GM12878 (cell line): ENCODE measurements around the gene LRRC75A. TPM values are rescaled to one million over a fixed set of nuclear protein-coding genes. Genes with fewer than 3 reads are reported as not detected.
A peak's percentile ranks its signal among the peaks of the same experiment; 100 is the strongest.

Experiments
- ATAC-seq: fragments of 200-7000 bp; cut with Tn5 transposase; 3 replicates; pipeline ENCODE4 v1.9.1; 2020; ENCODE audit warnings: mild to moderate bottlenecking, moderate library complexity
- Bru-seq: library from RNA; stranded (reverse); fragments of 400-500 nt; gene quantifications from one replicate; lab custom pipeline; 2021; lab: Mats Ljungman, UMichigan
- BruChase-seq, 2 experiments: library from RNA; stranded (reverse); fragments of 400-500 nt; gene quantifications; one replicate each; lab custom pipeline; 2021; lab: Mats Ljungman, UMichigan
- BruUV-seq: library from RNA; stranded (reverse); fragments of 400-500 nt; replicated peaks from 2 replicates; lab custom pipeline; 2021; lab: Mats Ljungman, UMichigan
- CTCF ChIA-PET: fragments of 300-600 bp; sonication (Branson Sonifier 250); formaldehyde crosslinking; extraction: SDS; loops from one replicate; lab custom pipeline; 2021; ENCODE audit warnings: inconsistent platforms; lab: Yijun Ruan, JAX
- POLR2A ChIA-PET: fragments of 350-600 bp; formaldehyde crosslinking; extraction: SDS; loops from one replicate; lab custom pipeline; 2021; ENCODE audit warnings: inconsistent platforms; lab: Charles Lee
- RAD21 ChIA-PET: fragments of 300-600 bp; sonication (Branson Sonifier 250); formaldehyde crosslinking; loops from one replicate; lab custom pipeline; 2023; ENCODE audit warnings: antibody characterized with exemption; ENCODE audit not compliant: unreplicated experiment; lab: Charles Lee
- SMC1A ChIA-PET: fragments of 300-600 bp; sonication (Branson Sonifier 250); formaldehyde crosslinking; loops from one replicate; lab custom pipeline; 2023; ENCODE audit not compliant: unreplicated experiment, uncharacterized antibody; lab: Charles Lee
- DNase-seq: peaks from one replicate; pipeline ENCODE4 v3.0.0-alpha.2; 2011; ENCODE audit warnings: low read depth, low spot score
- FAIRE-seq: peaks from 3 replicates; lab custom pipeline; 2011; peaks lifted over from hg19 to GRCh38; lab: Jason Lieb, UNC
- H2AFZ ChIP-seq: 2 replicates; pipeline ENCODE4 v1.6.0; 2011; ENCODE audit warnings: low read depth, low read length, control low read depth; ENCODE audit not compliant: control insufficient read depth
- H3K27ac ChIP-seq: 2 replicates; pipeline ENCODE4 v1.5.1; 2011; ENCODE audit warnings: control low read depth; ENCODE audit not compliant: control insufficient read depth, insufficient read depth
- H3K27me3 ChIP-seq, 2 experiments: replicated peaks in 1 of 2; 2 replicates each; pipeline versions ENCODE4 v1.6.0 to v1.6.1; 2011; ENCODE audit warnings: low read length in 1 of 2; ENCODE audit not compliant: control insufficient read depth in 2 of 2, insufficient read depth in 2 of 2
- H3K36me3 ChIP-seq, 2 experiments: 2 replicates each; pipeline ENCODE4 v1.5.1; 2011; ENCODE audit warnings: low read length in 1 of 2; ENCODE audit not compliant: control insufficient read depth in 2 of 2, insufficient read depth in 2 of 2
- H3K4me1 ChIP-seq: 2 replicates; pipeline ENCODE4 v1.6.1; 2011; ENCODE audit warnings: mild to moderate bottlenecking, low read length, moderate library complexity, mixed read lengths; ENCODE audit not compliant: control insufficient read depth, insufficient read depth
- H3K4me2 ChIP-seq: 2 replicates; pipeline ENCODE4 v1.6.0; 2011; ENCODE audit warnings: control low read depth; ENCODE audit not compliant: control insufficient read depth, insufficient read depth
- H3K4me3 ChIP-seq: fragments of 200-600 bp; sonication (generic); 2 replicates; pipeline ENCODE4 v1.5.1; 2016
- H3K79me2 ChIP-seq: 2 replicates; pipeline ENCODE4 v1.6.0; 2011; ENCODE audit warnings: low read length; ENCODE audit not compliant: control insufficient read depth, insufficient read depth
- H3K9ac ChIP-seq: 2 replicates; pipeline ENCODE4 v1.8.0; 2011; ENCODE audit warnings: low read length, control low read depth, mixed read lengths; ENCODE audit not compliant: control insufficient read depth, insufficient read depth
- H3K9me3 ChIP-seq: replicated peaks from 3 replicates; pipeline ENCODE4 v1.5.1; 2011; ENCODE audit warnings: mild to moderate bottlenecking, low read length; ENCODE audit not compliant: control insufficient read depth, insufficient read depth
- H4K20me1 ChIP-seq: 2 replicates; pipeline ENCODE4 v1.6.0; 2011; ENCODE audit not compliant: control insufficient read depth, insufficient read depth
- EGR1 ChIP-seq, 2 experiments: IDR thresholded peaks; 1 replicate in 1 of 2; 2 replicates in 1 of 2; pipeline ENCODE4 v1.6.1; 2011 to 2012; ENCODE audit warnings: low read depth in 2 of 2, low read length in 2 of 2, borderline replicate concordance in 1 of 2, mild to moderate bottlenecking in 1 of 2, moderate library complexity in 1 of 2
- HDAC2 ChIP-seq: fragments of 200-600 bp; sonication (generic); IDR thresholded peaks from 2 replicates; pipeline ENCODE4 v1.6.1; 2017
- HDGF ChIP-seq: fragments of 450-650 bp; IDR thresholded peaks from 2 replicates; pipeline ENCODE4 v1.6.1; 2016; ENCODE audit warnings: antibody characterized with exemption
- JUND ChIP-seq: IDR thresholded peaks from 2 replicates; pipeline ENCODE4 v1.6.1; 2012; ENCODE audit warnings: low read depth, mild to moderate bottlenecking, low read length, improper control_type of control experiment, moderate library complexity
- POLR2AphosphoS2 ChIP-seq: IDR thresholded peaks from 2 replicates; pipeline ENCODE4 v1.6.1; 2011; ENCODE audit warnings: low read depth, mild to moderate bottlenecking, low read length, improper control_type of control experiment, moderate library complexity
- RCOR1 ChIP-seq: conservative IDR thresholded peaks from 2 replicates; pipeline ENCODE4 v1.6.1; 2012; ENCODE audit warnings: low read depth, low read length, improper control_type of control experiment
- SREBF2 ChIP-seq: IDR thresholded peaks from 2 replicates; pipeline ENCODE4 v1.6.1; 2012; ENCODE audit warnings: mild to moderate bottlenecking, low read length
- USF2 ChIP-seq: IDR thresholded peaks from 2 replicates; pipeline ENCODE4 v1.6.1; 2011; ENCODE audit warnings: low read depth, low read length, improper control_type of control experiment, borderline replicate concordance
- ZZZ3 ChIP-seq: IDR thresholded peaks from 2 replicates; pipeline ENCODE4 v1.6.1; 2011; ENCODE audit warnings: low read depth; ENCODE audit not compliant: control insufficient read depth, insufficient read length
- WGBS: methylation state at CpG from one replicate; pipeline ENCODE4 v1.1.6; 2016; ENCODE audit warnings: low lambda C conversion rate; ENCODE audit not compliant: insufficient replicate concordance, insufficient coverage; ENCODE audit errors: missing lambda C conversion rate; 5-methylcytosine and 5-hydroxymethylcytosine counted together
- in situ Hi-C: fragments of 300-500 bp; cut with MboI; formaldehyde crosslinking; loops from 9 replicates; pipeline ENCODE4 v1.14.3; 2018; ENCODE audit warnings: mixed read lengths
- intact Hi-C: fragments of 100-400 bp; cut with micrococcal nuclease; formaldehyde crosslinking; loops from one replicate; pipeline ENCODE4 v1.14.2; 2022; ENCODE audit not compliant: unreplicated experiment
- long read RNA-seq, 2 experiments: library from polyadenylated mRNA; unstranded; transcript quantifications; one replicate each; pipeline ENCODE4 v2.0.0, GENCODE V29; 2019 to 2020
- polyA minus RNA-seq, 3 experiments: library from RNA; depleted of rRNA, polyadenylated mRNA; stranded (reverse); fragments of >200 nt; gene quantifications; 2 replicates each; pipeline ENCODE4 v1.2.3, GENCODE V29; 2011
- polyA plus RNA-seq, 11 experiments: library from polyadenylated mRNA; depleted of rRNA in 4 of 11; unstranded in 6 of 11; stranded (reverse) in 5 of 11; fragments of >200 nt; fragmentation: Nextera tagmentation in 4 of 11; fragmentation: Illumina TruSeq in 1 of 11; extraction: Ambion mirVana in 4 of 11; extraction: Trizol in 1 of 11; gene quantifications; 1 replicate in 1 of 11; 2 replicates in 10 of 11; pipeline versions ENCODE4 v1.2.1 to v1.2.3, GENCODE V29; 2011 to 2016; ENCODE audit warnings: inconsistent platforms in 2 of 11, missing spikeins in 2 of 11, low read depth in 1 of 11
- total RNA-seq, 4 experiments: library from RNA; depleted of rRNA in 3 of 4; stranded (reverse); fragments of >200 nt in 3 of 4; fragmentation: Illumina TruSeq in 1 of 4; extraction: Trizol in 1 of 4; gene quantifications; 2 replicates each; pipeline versions ENCODE4 v1.2.1 to v1.2.3, GENCODE V29; 2013 to 2021

LRRC75A gene
- total RNA-seq (2013; cell fraction: nucleolus; rRNA removed) = 0.15 TPM in 1 of 2 replicates, not detected in the other
- total RNA-seq (2014; rRNA removed) (0.06 and 0.11 TPM in 2 replicates), total RNA-seq (2014; rRNA removed; fragmentation: Illumina TruSeq; extraction: Trizol) (not detected in 2 replicates), total RNA-seq (2021) (0.05 and 0.16 TPM in 2 replicates), polyA plus RNA-seq (2011; rRNA removed) (0.07 TPM in 1 of 2 replicates, not detected in the other), polyA plus RNA-seq (2014; fragmentation: Illumina TruSeq; extraction: Trizol) (0.01 and 0.13 TPM in 2 replicates), polyA plus RNA-seq (2014; fragmentation: Nextera tagmentation; extraction: Ambion mirVana) (under 1 TPM; 0.11 to 0.27 TPM), polyA plus RNA-seq (2014; rRNA removed) (0.08 TPM in 1 of 2 replicates, not detected in the other), polyA plus RNA-seq (2016; fragmentation: Nextera tagmentation; extraction: Ambion mirVana) (1 to 10 TPM; 1.0 to 1.3 TPM), polyA minus RNA-seq (2011; rRNA and poly(A)+ RNA removed) (0.31 TPM in 1 of 2 replicates, not detected in the other), Bru-seq, nascent RNA (percentile 11 among the genes with signal in this experiment), BruChase-seq, experiment 1, labeled RNA remaining after a 6-hour chase (percentile 7 among the genes with signal in this experiment), BruChase-seq, experiment 2, labeled RNA remaining after a 2-hour chase (percentile 5 among the genes with signal in this experiment)
- polyA plus RNA-seq (2011; ENCODE audit: low read depth) = 1.4 TPM
- 0.04 and 0.18 TPM in 2 replicates for polyA plus RNA-seq (2011; cell fraction: cytosol; rRNA removed)
- 0.12 and 0.15 TPM in 2 replicates for polyA plus RNA-seq (2011; cell fraction: nucleus; rRNA removed)
- 0.44 and 0.54 TPM in 2 replicates for polyA plus RNA-seq (2012)
- polyA minus RNA-seq (2011; cell fraction: cytosol; rRNA and poly(A)+ RNA removed) = not detected in 2 replicates
- polyA minus RNA-seq (2011; cell fraction: nucleus; rRNA and poly(A)+ RNA removed) = 0.12 and 0.19 TPM in 2 replicates
- long read RNA-seq, experiment 1, partial matches to known transcripts = 0 of 7 reads
- long read RNA-seq, experiment 1, other reads (novel, unspliced or antisense) = 7 of 7 reads
- long read RNA-seq, experiment 2, partial matches to known transcripts = 0 of 15 reads
- long read RNA-seq, experiment 2, other reads (novel, unspliced or antisense) = 15 of 15 reads

- FAIRE-seq (no peak), DNase-seq (no peak), ATAC-seq (peak; percentile 70)
- RAD21 ChIA-PET = no interaction called here
- intact Hi-C loops = no loop called here
- Histone ChIP-seq H3K4me2 (peak within 1 kb of the TSS; percentile 80), H3K9ac (no peak within 1 kb of the TSS; the same call in 1 of the 2 replicates), H3K27me3 (peaks cover 2 to 10% of the 10 kb centered on the region in 2 experiments; a peak in 3 of 4 replicates), H3K79me2 (no peaks in the 10 kb centered on the region), H3K36me3 (no peaks in the 10 kb centered on the region), H4K20me1 (no peaks in the 10 kb centered on the region), H3K4me3 (peak within 1 kb of the TSS; percentile 36; the same call in 1 of the 2 replicates), H3K27ac (no peak within 1 kb of the TSS), H2AFZ (peak within 1 kb of the TSS; percentile 41)
- in situ Hi-C loops = no loop called here
- POLR2A ChIA-PET = no interaction called here
- 5% methylated on average over 44 of the region's 134 CpGs for WGBS
- TF ChIP-seq HDGF (no peak), HDAC2 (no peak), SREBF2 (no peak), POLR2AphosphoS2 (no peak), EGR1 (IDR thresholded peaks at IDR 0.05; ENCODE audit: borderline replicate concordance in 1 of 2, low read depth in 2 of 2, low read length in 2 of 2) (peak in 1 of 2 experiments; percentile 73; a peak in 1 of 3 replicates), RCOR1 (no peak), JUND (no peak), ZZZ3 (no peak), USF2 (no peak)
- TF ChIP-seq, all 136 proteins: peak for 1
- CTCF ChIA-PET = no interaction called here
- SMC1A ChIA-PET = no interaction called here
- no peaks in the 10 kb centered on the region for H3K9me3 ChIP-seq
- BruUV-seq = no TSS peak
- H3K4me1 ChIP-seq = no peaks in the 10 kb centered on the region
Measured at GRCh38 chr17:16491703-16492612, at the start of gene LRRC75A. Gene LRRC75A, minus strand, starts transcription at chr17:16492193. Its CDS starts 203 bp downstream, at chr17:16491990.
